Measurements from ENCODE around the gene SVEP1.
"Not testable (repeated sequence)": the region's sequence is repeated elsewhere in the genome, so short reads cannot be mapped to it uniquely, and the experiment has no call there.

The SVEP1 gene

DNA sequence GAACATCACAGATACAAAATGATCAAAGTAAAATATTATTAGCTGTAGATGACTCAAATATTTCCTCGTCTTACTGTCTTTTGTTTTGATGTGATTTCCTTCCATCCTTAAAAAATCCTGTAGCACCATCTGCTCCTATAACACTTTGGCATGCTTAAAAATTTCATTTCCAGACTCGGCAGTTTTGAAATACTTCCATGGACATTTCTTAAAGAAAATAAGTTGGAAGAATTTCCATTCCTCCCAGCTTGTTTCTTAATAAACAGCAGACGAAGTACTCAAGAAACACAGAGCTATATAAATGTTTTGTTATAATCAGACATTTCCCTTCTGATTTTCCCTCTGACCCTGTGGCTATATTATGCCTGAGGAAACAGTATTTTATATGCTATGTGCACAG, 41.2 kb upstream of the SVEP1 start:
- no peaks in the 10 kb centered on the region for H3K79me2 ChIP-seq
- no peak overlapping the region for H3K27ac ChIP-seq
- H3K9me3 ChIP-seq (ENCODE audit: control insufficient read depth, low read length), result no peaks in the 10 kb centered on the region
- H3K9ac ChIP-seq, result no peak overlapping the region
- H3K4me3 ChIP-seq (ENCODE audit: low read depth, low read length), result no peak overlapping the region
- H2AFZ ChIP-seq, result no peak overlapping the region
- H3K4me1 ChIP-seq, result no peaks in the 10 kb centered on the region
- no peaks in the 10 kb centered on the region for H3K36me3 ChIP-seq (ENCODE audit: control insufficient read depth, insufficient read depth, low read length)
- TF ChIP-seq, protein P1, sequence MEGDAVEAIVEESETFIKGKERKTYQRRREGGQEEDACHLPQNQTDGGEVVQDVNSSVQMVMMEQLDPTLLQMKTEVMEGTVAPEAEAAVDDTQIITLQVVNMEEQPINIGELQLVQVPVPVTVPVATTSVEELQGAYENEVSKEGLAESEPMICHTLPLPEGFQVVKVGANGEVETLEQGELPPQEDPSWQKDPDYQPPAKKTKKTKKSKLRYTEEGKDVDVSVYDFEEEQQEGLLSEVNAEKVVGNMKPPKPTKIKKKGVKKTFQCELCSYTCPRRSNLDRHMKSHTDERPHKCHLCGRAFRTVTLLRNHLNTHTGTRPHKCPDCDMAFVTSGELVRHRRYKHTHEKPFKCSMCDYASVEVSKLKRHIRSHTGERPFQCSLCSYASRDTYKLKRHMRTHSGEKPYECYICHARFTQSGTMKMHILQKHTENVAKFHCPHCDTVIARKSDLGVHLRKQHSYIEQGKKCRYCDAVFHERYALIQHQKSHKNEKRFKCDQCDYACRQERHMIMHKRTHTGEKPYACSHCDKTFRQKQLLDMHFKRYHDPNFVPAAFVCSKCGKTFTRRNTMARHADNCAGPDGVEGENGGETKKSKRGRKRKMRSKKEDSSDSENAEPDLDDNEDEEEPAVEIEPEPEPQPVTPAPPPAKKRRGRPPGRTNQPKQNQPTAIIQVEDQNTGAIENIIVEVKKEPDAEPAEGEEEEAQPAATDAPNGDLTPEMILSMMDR (IDR thresholded peaks at IDR 0.05), result no peak
- no peaks in the 10 kb centered on the region for H3K27me3 ChIP-seq (ENCODE audit: control insufficient read depth, insufficient read depth, low read length)
- H3K4me2 ChIP-seq (ENCODE audit: low read length), result no peak overlapping the region

DNA sequence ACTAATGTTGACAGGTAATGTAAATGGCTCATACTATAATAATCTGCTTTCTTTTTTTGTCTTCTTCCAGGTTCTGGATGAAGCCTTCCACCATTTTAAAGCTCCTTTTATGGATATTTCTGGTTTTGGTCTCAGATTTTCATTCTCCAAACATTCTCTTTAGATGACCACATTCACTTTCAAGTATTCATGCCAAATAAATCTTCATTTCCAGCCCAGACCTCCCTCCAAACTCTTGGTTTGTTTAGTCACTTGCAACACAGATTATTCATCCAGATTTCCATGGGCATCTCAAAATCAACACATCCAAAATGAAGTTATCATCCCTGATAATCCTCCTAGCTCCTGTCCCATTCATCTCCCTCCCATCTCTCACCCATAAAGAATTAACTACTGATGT, 40.3 kb upstream of the SVEP1 start:
- no peaks in the 10 kb centered on the region for H3K9me3 ChIP-seq (ENCODE audit: control insufficient read depth, low read length)
- H2AFZ ChIP-seq, result no peak overlapping the region
- no peaks in the 10 kb centered on the region for H3K36me3 ChIP-seq (ENCODE audit: control insufficient read depth, insufficient read depth, low read length)
- TF ChIP-seq, protein P1 (IDR thresholded peaks at IDR 0.05), result no peak
- no peaks in the 10 kb centered on the region for H3K4me1 ChIP-seq
- no peaks in the 10 kb centered on the region for H3K79me2 ChIP-seq
- no peak overlapping the region for H3K27ac ChIP-seq
- no peaks in the 10 kb centered on the region for H3K27me3 ChIP-seq (ENCODE audit: control insufficient read depth, insufficient read depth, low read length)
- H3K9ac ChIP-seq, result no peak overlapping the region
- no peak overlapping the region for H3K4me3 ChIP-seq (ENCODE audit: low read depth, low read length)
- no peak overlapping the region for H3K4me2 ChIP-seq (ENCODE audit: low read length)

DNA sequence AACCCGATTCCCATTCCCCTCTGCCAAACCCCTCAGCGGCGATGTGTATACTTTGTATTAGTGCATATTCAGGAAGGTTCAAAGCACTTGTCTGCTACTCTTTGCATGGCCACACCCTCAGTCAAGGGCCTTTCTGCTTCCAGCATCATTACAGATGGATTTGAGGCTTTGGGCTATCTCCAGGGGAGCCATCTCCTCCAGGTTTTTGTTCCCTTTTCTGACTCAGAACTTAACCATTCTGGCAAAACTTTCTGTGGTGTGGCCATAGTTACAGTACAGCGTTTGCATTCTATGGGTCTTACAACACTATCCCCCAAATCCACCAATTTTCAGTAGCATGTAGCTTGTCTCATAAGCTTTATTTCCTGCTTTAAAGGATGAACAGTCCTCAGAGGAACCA, 36.0 kb upstream of the SVEP1 start:
- Histone ChIP-seq H2AFZ (no peak overlapping the region), H3K27ac (no peak overlapping the region), H3K4me3 (ENCODE audit: low read depth, low read length) (no peak overlapping the region), H3K27me3 (ENCODE audit: control insufficient read depth, insufficient read depth, low read length) (no peaks in the 10 kb centered on the region), H3K4me2 (ENCODE audit: low read length) (no peak overlapping the region), H3K4me1 (no peaks in the 10 kb centered on the region), H3K9me3 (ENCODE audit: control insufficient read depth, low read length) (no peaks in the 10 kb centered on the region), H3K79me2 (no peaks in the 10 kb centered on the region), H3K9ac (no peak overlapping the region), H3K36me3 (ENCODE audit: control insufficient read depth, insufficient read depth, low read length) (no peaks in the 10 kb centered on the region)
- TF ChIP-seq, protein P1 (IDR thresholded peaks at IDR 0.05), result no peak

DNA sequence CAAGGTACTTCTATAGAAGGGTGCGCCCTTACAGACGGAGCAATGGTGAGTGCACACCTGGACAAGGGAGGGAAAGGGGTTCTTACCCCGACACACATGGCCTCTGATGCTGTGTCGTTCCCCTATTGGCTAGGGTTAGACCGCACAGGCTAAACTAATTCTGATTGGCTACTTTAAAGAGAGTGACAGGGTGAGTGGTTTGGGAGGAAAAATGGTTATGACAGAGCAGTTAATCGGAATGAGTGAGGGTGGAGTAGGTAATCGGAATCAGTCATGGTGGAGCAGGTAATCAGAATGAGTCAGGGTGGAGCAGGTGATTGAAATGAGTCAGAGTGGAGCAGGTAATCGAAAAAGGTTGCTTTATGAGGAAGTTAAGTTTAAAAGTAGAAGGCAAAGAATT, 35.0 kb upstream of the SVEP1 start:
- H3K4me2 ChIP-seq (ENCODE audit: low read length); H3K9me3 ChIP-seq (ENCODE audit: control insufficient read depth, low read length); H3K27ac ChIP-seq; H3K79me2 ChIP-seq; H3K4me1 ChIP-seq; H2AFZ ChIP-seq; H3K27me3 ChIP-seq (ENCODE audit: control insufficient read depth, insufficient read depth, low read length); H3K4me3 ChIP-seq (ENCODE audit: low read depth, low read length); H3K9ac ChIP-seq; H3K36me3 ChIP-seq (ENCODE audit: control insufficient read depth, insufficient read depth, low read length): not testable (repeated sequence)

DNA sequence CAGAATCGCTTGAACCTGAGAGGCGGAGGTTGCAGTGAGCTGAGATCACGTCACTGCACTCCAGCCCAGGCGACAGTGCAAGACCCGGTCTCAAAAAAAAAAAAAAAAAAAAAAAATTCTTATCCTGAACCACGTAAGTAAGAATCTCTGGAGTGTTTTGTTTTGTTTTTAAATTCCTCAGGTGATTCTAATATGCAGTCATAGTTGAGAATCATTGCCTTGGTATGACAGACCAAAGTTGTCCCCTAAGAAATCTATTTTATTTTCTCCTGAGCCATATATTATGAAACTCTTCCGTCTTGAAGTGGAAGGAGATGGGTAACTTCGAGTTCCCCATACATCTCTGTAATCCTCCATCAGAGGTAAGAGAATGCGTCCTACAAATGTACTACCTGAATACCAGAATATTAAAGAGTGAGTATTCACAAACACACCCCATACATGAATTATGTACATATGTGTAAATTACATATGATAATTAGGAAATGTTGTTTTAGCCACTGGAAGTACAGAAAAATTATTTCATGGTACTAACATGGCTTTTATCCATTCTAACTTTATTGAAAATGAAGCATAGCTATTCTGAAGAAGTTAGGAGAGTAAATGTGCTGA, 26.7 kb upstream of the SVEP1 start:
- H3K4me2 ChIP-seq (ENCODE audit: low read length), result no peak overlapping the region
- H3K27me3 ChIP-seq (ENCODE audit: control insufficient read depth, insufficient read depth, low read length), result no peaks in the 10 kb centered on the region
- no peak overlapping the region for H3K4me3 ChIP-seq (ENCODE audit: low read depth, low read length)
- TF ChIP-seq, protein P1 (IDR thresholded peaks at IDR 0.05), result no peak
- no peaks in the 10 kb centered on the region for H3K79me2 ChIP-seq
- H3K9ac ChIP-seq, result no peak overlapping the region
- H3K27ac ChIP-seq, result no peak overlapping the region
- H3K9me3 ChIP-seq (ENCODE audit: control insufficient read depth, low read length), result no peaks in the 10 kb centered on the region
- no peak overlapping the region for H2AFZ ChIP-seq
- H3K4me1 ChIP-seq, result no peaks in the 10 kb centered on the region
- no peaks in the 10 kb centered on the region for H3K36me3 ChIP-seq (ENCODE audit: control insufficient read depth, insufficient read depth, low read length)
